ENCODE results near the gene ULK3.

- no peak for TF ChIP-seq CTCF (IDR thresholded peaks at IDR 0.05; ENCODE audit: poor library complexity)
- no peak for TF ChIP-seq EZH2phosphoT487 (IDR thresholded peaks at IDR 0.05; ENCODE audit: low read depth, severe bottlenecking, unreplicated experiment)
- no peak for TF ChIP-seq EZH2 (IDR thresholded peaks at IDR 0.05; ENCODE audit: borderline replicate concordance)
These were observed 1.8 kb downstream of the ULK3 start for GRCh38 chr15:74840851-74841775.

Measured in hepatocyte (in vitro differentiated cells).